Skin epidermis (tissue), 12 donors: ENCODE results near the gene CXCR5.
A peak's percentile ranks its signal among the peaks of the same experiment; 100 is the strongest.

Experiments
- H3K27ac ChIP-seq, 21 experiments: fragments of 200-600 bp; sonication (generic) in 11 of 21; one replicate each; pipeline ENCODE4 v1.5.0; 2020; ENCODE audit warnings: mild to moderate bottlenecking in 3 of 21, inconsistent platforms in 2 of 21, moderate library complexity in 2 of 21
- H3K4me3 ChIP-seq, 7 experiments: fragments of 200-600 bp; sonication (generic) in 2 of 7; one replicate each; pipeline ENCODE4 v1.5.0; 2020; ENCODE audit warnings: inconsistent platforms in 2 of 7, mild to moderate bottlenecking in 2 of 7, moderate library complexity in 1 of 7

CXCR5 gene

DNA sequence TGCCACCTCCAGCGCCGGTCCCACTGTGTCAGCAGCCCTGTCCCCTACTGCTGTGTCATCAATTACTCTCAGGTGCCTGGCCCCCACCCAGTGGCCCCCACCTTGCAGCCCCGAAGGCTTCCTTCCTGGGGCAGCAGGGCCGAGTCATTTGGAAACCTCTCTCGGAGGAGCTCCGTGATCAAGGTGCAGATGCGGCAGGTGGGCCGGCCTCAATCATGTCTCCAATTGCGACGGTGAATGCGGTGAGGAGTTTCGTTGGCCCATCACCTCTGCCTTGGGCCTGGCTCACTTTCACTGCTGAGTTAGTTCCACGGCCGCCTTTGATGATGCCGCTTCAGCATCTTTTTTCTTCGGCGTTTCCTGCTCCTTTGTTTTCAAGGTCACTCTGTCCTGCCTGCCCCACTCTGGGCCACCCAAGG is 11.3 kb upstream of the CXCR5 start:
- Histone ChIP-seq H3K27ac (peak overlapping the region in 7 of 21 experiments; percentile 0 to 71 (median 31)), H3K4me3 (no peak overlapping the region)

DNA sequence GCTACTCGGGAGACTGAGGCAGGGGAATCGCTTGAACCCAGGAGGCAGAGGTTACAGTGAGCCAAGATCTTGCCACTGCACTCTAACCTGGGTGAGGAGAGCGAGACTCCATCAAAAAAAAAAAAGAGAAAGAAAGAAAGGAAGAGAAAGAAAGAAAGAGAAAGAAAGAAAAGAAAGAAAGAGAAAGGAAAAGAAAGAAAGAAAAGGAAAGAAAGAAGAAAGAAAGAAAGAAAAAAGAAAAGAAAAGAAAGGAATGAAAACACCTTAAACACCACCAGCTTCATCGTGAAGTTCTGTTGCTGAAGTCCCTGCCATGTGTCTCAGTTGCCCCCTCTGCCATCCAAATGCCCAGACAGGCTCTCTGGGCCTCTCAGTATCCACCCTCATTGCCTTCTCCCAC is 9.9 kb upstream of the CXCR5 start:
- H3K4me3 ChIP-seq = no peak overlapping the region

DNA sequence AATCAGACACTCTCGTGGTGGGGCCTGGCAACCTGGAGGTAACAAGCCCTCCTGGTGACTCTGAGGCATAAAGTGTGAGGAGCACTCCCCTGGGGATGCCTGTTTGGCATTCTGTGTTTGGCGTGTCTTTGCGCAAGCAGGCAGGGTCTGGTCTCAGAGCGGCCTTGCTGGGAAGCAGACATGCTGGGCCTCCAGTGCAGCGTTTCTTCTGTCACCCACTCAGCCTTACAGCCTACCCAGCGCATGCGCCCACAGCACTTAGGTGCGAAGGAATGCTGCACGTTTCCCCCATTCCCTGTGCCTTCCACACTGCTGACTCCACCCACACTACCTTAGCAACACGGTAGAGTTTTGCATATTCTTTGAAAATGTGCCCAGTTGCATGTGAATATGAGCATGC is 7.4 kb upstream of the CXCR5 start:
- Histone ChIP-seq H3K4me3 (no peak overlapping the region), H3K27ac (peak overlapping the region in 14 of 21 experiments; percentile 9 to 87 (median 62))

More for the DNA sequence above, 9.9 kb upstream of the CXCR5 start:
- H3K27ac ChIP-seq = no peak overlapping the region

DNA sequence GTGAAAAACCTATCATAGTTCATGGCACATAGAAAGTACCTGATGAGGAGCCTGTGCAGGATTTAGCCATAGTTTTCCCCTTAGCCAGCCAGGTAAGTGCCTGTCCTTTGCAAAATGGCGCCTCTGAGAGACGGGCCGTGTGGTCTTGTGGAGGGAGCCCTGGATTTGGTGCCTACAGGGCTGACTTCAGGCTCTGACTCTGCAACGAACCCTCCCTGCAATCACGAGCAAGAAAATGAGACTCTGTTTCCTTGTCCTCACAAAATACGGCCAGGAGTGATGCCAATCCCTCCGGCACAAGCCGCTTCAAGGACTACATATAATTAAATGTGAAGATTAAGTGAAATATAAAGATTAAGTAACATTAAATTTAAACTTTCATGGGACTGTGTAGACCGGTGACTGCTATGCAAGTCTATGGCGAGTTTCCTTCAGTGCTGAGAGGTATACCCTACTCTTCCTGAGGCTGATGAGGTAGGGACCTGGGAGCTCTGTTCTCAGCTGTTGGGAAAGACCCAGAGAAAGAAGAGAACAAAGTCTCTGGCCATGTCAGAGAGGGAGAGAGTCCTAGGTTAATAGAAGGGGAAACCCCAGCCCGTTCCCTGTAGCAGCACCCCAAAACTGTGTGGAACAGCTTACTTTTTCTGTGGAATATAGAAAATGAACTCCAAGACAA is 6.1 kb upstream of the CXCR5 start:
- Histone ChIP-seq H3K27ac (peak overlapping the region in 14 of 21 experiments; percentile 11 to 87 (median 55)), H3K4me3 (no peak overlapping the region)

DNA sequence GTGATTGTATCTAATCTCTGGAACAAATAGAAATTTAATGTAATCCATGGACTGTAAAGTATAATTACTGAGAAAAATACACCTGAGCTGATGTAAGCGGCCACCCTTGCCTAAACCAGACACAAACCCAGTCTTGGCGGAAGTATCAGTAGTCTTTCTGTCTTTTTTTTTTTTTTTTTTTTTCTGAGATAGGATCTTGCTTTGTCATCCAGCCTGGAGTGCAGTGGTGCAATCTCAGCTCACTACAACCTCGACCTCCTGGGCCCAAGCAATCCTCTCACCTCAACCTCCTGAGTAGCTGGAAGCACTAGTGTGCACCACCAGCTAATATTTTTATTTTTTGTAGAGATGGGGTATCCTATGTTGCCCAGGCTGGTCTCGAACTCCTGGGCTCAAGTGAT is 5.5 kb upstream of the CXCR5 start:
- no peak overlapping the region for H3K4me3 ChIP-seq
- H3K27ac ChIP-seq = peak overlapping the region in 6 of 21 experiments; percentile 68 to 87 (median 83)

DNA sequence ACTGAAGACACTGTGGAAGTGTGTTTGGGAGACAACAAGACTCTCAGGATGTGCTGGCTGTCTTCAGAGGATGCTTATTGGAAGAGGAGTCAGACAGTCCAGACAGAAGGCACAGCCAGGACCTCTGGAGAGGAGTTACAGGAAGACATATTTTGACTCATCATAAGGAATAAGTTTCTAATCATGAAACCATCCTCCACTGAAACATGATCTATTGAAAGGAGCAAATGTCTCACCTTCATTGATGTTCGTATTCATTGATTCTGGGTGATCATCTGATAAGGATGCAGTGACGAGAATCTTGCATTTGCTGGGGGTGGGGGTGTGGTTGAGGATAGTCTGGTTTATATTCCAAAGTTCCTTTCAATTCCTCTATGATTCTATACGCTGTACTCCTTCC is 2.5 kb upstream of the CXCR5 start:
- H3K27ac ChIP-seq = no peak overlapping the region
- H3K4me3 ChIP-seq = no peak overlapping the region

DNA sequence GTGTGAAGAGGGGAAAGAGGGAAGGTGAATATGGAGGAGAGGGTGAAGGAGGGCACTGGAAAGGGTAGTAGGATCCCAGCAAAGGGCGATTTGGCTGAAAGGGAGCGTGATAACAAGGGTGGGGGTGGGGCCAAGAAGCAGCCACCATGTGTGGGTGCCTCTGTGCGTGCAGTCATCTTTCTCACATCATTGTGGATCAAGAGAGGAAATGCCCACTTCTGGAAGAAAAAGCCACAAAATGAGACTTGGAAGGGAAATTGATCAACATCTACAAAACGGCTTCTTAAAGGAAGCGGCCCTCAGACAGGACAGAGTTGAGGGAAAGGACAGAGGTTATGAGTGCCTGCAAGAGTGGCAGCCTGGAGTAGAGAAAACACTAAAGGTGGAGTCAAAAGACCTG is 1.2 kb upstream of the CXCR5 start:
- Histone ChIP-seq H3K4me3 (no peak overlapping the region), H3K27ac (no peak overlapping the region)

DNA sequence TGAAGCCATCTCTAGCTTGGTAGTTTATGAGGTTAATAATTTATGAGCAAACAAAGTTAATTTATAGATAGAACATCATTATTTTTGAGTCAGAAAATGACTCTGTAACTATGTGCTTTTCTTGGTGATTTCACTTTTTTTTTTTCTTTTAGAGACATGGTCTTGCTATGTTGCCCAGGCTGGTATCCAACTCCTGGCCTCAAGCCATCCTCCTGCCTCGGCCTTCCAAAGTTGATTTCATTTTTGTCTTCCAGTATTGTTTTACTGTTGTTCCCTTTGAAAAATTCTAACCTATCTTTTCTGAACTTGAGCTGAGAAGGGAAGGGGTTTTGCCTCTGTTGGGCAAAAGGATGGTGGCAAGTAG is 706 bp upstream of the CXCR5 start:
- Histone ChIP-seq H3K4me3 (no peak overlapping the region), H3K27ac (peak overlapping the region in 5 of 21 experiments; percentile 22 to 76 (median 31))

DNA sequence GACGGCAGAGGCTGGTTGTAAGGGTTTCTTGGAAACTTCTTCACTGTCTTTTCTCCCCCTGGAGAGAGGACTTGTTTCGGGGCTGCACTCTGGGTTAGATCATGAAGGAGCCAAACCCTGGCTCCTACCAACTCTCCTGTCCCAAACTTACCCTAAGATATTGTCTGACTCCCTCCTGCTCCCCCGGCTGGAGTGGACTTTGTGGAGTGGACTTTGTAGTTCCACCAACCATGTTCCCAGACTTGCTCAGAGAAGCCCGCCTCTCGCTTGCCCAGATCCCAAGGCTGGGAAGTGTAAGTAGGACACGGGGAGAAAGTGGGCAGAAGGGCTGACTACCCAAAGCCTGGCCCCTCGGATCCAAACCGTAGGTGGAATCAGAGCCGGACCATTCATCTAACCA is 1.2 kb downstream of the CXCR5 start:
- H3K4me3 ChIP-seq = no peak overlapping the region

DNA sequence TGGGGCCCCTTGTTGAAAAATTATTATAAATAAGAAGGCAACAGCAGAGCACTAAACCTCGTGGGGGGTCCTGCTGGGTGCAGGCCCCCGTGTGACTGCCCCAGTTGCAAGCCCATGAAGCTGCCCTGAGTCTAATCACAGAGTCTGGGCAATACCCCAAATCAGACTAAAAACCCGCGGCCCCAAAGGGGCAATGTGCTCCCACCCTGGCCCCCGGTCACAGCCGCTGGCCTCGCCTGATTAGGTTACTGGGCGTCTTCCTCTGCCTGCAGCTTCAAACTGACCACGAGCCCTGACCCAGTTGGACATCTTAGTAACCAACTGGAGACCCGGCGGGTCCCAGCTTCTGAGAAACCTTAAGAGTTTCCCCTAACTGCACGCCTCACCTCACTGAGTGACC is 1.6 kb downstream of the CXCR5 start:
- Histone ChIP-seq H3K27ac (peak overlapping the region in 5 of 21 experiments; percentile 15 to 57 (median 32)), H3K4me3 (no peak overlapping the region)

More for the DNA sequence above, 1.2 kb downstream of the CXCR5 start:
- peak overlapping the region in 5 of 21 experiments; percentile 15 to 61 (median 43) for H3K27ac ChIP-seq

DNA sequence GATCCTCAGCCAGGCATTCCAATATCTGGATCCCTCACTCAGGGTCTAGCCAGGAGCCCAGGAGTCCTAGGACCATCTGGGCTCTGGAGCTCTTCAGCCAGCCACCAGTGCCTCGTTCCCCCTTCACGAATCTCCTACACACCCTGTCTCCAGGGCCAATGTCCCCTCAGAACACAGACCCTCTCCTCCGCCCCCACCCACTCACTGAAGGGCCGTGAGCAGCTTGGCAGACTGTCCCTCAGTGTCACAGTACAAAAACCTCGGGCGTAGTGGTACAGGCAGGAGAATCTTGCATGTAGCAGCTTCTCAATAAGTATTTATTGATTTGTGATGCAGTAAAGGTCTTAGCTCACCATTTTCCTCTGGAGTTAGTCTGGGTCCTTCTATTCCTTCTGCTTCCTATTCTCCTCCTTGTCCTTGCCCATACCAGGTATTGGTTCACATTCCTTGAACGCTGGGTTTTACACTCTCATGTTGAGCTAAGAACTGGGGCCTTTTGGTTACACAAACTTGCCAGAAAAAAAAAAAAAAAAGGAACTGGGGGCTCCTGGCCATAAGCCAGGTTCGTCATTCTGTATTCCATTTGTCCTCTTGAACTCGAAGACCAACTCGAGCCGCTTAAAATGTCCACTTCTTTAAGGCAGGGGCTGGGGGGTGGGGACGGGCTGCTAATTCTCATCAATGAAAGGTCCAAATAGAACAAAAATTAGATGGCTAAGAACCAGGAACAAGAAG is 2.3 kb downstream of the CXCR5 start:
- peak overlapping the region in 4 of 21 experiments; percentile 32 to 62 (median 48) for H3K27ac ChIP-seq
- no peak overlapping the region for H3K4me3 ChIP-seq

DNA sequence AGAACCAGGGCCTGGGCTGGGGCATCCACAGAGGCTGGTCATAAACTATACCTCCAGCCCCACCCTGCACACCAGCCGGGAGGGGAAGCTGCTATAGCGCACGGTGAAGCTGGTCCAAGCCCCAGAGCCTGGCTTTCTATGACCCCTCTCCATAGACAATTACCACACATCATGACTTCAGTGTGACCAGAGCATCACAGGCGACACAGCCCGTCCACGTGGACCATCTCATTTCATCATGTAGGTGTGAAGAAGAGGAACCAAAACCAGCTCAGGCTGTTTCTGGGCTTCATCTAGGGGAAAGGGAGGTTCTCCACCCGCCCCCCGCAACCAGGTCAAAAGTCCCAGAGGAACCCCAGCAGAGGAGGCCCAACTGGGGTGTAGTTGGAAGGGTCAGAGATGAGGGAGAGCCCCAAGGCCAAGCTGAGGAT is 3.0 kb downstream of the CXCR5 start:
- Histone ChIP-seq H3K27ac (peak overlapping the region in 6 of 21 experiments; percentile 42 to 78 (median 60)), H3K4me3 (no peak overlapping the region)

DNA sequence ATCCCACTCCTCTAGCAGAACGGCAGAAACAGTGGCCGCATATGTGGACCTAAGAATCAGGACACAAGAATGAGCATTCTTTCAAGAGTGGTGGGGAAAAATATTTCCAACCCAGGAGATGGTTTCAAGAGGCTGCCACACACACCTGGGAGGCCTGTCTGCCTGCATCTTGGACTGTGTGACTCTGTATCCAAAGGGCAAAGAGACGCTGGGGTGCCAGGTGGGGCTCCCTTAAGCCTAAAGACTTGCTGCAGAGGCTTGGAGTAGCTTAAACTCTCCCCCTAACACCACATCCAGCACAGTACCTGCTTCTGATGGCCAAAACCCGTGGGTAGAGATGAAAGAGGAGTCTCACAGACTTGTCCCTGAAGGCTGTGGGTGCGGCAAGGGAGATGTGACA is 3.5 kb downstream of the CXCR5 start:
- Histone ChIP-seq H3K27ac (peak overlapping the region in 8 of 21 experiments; percentile 42 to 78 (median 64)), H3K4me3 (no peak overlapping the region)

DNA sequence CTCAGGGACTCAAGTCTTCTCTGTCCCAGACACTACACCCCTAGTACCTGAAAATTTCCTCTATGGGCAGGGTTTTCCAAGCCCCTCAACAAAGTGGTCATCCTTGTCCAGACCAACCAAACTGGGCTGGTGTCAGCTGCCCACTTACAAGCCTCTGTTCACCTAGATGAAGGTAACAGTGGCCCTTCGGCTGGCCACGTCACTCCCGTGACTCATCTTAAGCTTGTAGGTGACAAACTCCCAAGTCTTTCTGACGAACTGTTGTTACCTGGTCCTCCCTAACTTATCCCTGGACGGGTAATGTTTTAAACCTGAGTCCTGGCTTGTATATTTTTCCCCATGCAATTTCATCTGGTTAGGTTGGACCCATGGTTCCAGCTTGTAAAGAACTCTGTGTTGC is 4.7 kb downstream of the CXCR5 start:
- H3K27ac ChIP-seq = peak overlapping the region in 11 of 21 experiments; percentile 11 to 78 (median 57)

DNA sequence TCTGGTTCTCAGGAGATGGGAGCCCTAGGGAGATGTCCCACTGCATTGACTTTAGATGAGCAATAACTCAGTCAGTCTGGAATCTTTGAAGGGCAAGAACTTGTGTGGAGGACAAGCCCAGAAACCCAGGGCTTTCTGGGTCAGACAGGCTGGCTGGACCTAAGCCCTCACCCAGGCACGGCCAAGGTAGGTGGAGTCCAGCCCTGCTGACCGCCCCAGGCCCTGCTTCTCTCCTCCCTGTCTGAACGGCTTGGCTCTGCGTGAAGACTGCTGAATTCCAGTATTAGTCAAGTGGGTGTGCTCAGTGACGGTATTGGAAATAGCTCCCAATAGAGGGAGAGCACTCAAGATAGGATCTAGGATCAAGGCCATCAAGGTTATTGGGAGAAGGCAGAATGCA is 6.1 kb downstream of the CXCR5 start:
- Histone ChIP-seq H3K4me3 (no peak overlapping the region), H3K27ac (peak overlapping the region in 11 of 21 experiments; percentile 2 to 70 (median 38))

More for the DNA sequence above, 4.7 kb downstream of the CXCR5 start:
- no peak overlapping the region for H3K4me3 ChIP-seq

DNA sequence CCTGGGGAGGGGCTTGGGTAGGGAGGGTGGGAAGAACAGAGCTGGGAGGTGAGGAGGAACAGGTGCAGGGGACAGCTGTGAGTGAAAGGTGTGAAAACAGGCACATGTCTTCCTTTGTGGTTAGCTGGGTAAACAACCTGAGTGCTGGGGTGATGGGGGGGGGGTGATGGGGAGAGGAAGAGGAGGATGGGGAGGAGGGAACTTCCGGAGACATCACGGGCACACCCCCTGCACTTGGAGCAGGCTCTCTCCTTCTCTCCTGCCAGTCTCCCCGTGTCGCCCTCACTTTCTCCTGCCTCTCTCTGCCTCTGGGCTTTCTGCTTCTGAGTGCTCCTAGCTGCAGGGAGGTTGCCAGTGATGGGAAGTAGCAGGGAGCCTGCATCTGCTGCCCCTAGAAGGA is 8.8 kb downstream of the CXCR5 start:
- Histone ChIP-seq H3K27ac (peak overlapping the region in 6 of 21 experiments; percentile 30 to 74 (median 44)), H3K4me3 (no peak overlapping the region)

DNA sequence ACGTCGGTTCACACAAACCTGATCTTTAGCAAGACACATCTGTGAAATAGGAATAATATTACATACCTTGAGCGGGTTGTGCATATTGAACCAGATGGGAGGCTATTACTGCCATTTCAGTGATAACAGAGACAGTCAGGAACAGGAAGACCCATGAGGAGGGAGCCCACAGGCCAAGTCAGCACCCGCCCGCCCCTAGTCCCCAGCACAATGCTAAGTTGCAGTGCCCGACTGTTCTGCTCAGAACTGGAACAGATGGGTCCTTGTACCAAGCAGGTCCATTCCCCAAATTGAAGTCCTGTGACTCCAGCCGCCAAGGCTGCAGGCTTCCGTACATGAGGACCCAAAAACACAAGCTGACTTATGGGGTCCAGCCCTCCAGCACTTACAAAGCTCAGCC is 9.3 kb downstream of the CXCR5 start:
- Histone ChIP-seq H3K4me3 (no peak overlapping the region), H3K27ac (peak overlapping the region in 5 of 21 experiments; percentile 30 to 74 (median 55))

DNA sequence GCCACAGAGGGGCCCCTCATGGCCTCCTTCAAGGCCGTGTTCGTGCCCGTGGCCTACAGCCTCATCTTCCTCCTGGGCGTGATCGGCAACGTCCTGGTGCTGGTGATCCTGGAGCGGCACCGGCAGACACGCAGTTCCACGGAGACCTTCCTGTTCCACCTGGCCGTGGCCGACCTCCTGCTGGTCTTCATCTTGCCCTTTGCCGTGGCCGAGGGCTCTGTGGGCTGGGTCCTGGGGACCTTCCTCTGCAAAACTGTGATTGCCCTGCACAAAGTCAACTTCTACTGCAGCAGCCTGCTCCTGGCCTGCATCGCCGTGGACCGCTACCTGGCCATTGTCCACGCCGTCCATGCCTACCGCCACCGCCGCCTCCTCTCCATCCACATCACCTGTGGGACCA is 10.0 kb downstream of the CXCR5 start:
- peak overlapping the region in 2 of 21 experiments; percentile 30 to 68 for H3K27ac ChIP-seq

DNA sequence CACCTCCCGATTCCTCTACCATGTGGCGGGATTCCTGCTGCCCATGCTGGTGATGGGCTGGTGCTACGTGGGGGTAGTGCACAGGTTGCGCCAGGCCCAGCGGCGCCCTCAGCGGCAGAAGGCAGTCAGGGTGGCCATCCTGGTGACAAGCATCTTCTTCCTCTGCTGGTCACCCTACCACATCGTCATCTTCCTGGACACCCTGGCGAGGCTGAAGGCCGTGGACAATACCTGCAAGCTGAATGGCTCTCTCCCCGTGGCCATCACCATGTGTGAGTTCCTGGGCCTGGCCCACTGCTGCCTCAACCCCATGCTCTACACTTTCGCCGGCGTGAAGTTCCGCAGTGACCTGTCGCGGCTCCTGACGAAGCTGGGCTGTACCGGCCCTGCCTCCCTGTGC is 10.5 kb downstream of the CXCR5 start:
- no peak overlapping the region for H3K4me3 ChIP-seq
- H3K27ac ChIP-seq = peak overlapping the region in 3 of 21 experiments; percentile 50 to 82 (median 73)

More for the DNA sequence above, 10.0 kb downstream of the CXCR5 start:
- no peak overlapping the region for H3K4me3 ChIP-seq

DNA sequence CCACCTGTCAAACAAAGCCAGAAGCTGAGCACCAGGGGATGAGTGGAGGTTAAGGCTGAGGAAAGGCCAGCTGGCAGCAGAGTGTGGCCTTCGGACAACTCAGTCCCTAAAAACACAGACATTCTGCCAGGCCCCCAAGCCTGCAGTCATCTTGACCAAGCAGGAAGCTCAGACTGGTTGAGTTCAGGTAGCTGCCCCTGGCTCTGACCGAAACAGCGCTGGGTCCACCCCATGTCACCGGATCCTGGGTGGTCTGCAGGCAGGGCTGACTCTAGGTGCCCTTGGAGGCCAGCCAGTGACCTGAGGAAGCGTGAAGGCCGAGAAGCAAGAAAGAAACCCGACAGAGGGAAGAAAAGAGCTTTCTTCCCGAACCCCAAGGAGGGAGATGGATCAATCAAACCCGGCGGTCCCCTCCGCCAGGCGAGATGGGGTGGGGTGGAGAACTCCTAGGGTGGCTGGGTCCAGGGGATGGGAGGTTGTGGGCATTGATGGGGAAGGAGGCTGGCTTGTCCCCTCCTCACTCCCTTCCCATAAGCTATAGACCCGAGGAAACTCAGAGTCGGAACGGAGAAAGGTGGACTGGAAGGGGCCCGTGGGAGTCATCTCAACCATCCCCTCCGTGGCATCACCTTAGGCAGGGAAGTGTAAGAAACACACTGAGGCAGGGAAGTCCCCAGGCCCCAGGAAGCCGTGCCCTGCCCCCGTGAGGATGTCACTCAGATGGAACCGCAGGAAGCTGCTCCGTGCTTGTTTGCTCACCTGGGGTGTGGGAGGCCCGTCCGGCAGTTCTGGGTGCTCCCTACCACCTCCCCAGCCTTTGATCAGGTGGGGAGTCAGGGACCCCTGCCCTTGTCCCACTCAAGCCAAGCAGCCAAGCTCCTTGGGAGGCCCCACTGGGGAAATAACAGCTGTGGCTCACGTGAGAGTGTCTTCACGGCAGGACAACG is 11.7 kb downstream of the CXCR5 start:
- H3K4me3 ChIP-seq = no peak overlapping the region
- peak overlapping the region in 7 of 21 experiments; percentile 27 to 82 (median 50) for H3K27ac ChIP-seq
